ENCODE results near the gene SLC39A3. TPM values are rescaled to one million over a fixed set of nuclear protein-coding genes. Genes with fewer than 3 reads are reported as not detected.

The SLC39A3 gene
- total RNA-seq, 1 experiment from 2014 or later: 32.4 TPM

DNA sequence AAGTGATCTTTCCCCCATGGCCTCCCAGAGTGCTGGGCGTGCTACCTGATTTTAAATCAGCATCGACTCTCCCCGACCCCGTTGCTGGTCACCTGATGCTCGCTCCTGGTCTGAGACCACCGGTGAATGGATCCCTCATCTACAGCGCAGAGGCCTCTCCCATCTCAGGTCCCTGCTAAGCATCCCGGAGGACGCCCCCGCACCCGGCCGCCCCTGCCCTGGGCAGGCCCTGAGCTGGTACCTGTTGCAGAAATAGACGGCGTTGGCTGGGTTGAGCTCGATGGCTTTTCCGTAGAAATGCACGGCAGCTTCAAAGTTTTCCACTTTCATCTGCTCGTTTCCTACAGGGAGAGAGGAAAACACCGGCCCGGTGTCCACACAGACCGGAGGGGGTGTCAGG is 25.1 kb upstream of the SLC39A3 start:
- Histone ChIP-seq H3K4ac (ENCODE audit: low read depth, low read length) (no peak overlapping the region), H4K5ac (ENCODE audit: insufficient read length, low read depth, low read length) (no peak overlapping the region), H3K14ac (ENCODE audit: insufficient read depth, low read length) (no peak overlapping the region), H3T11ph (ENCODE audit: low read length) (no peak overlapping the region), H4K20me1 (ENCODE audit: control insufficient read depth, insufficient read depth, insufficient read length) (no peaks in the 10 kb centered on the region), H4K8ac (replicated peaks; ENCODE audit: insufficient read length, low read depth, low read length) (no peak overlapping the region), H3K18ac (ENCODE audit: insufficient read length, low read depth, low read length) (no peak overlapping the region), H3K79me2 (ENCODE audit: insufficient read depth, low read length) (peaks cover 3% of the 10 kb centered on the region; the same call in 1 of the 2 replicates), H3K4me2 (ENCODE audit: insufficient read depth, insufficient read length, low read length) (no peak overlapping the region), H2BK12ac (ENCODE audit: insufficient read length, low read depth, low read length) (no peak overlapping the region), H3K9ac (ENCODE audit: extremely low read depth, insufficient read length, low read length) (no peak overlapping the region), H2BK5ac (ENCODE audit: insufficient read length, low read length) (no peak overlapping the region), H3K27ac (ENCODE audit: insufficient read length, low read depth, low read length) (no peak overlapping the region), H2BK15ac (ENCODE audit: low read depth, low read length) (no peak overlapping the region), H3K4me1 (ENCODE audit: insufficient read depth, low read length) (no peaks in the 10 kb centered on the region), H3K79me1 (ENCODE audit: insufficient read depth, low read depth, low read length, poor library complexity, severe bottlenecking) (no peaks in the 10 kb centered on the region), H3K23ac (ENCODE audit: insufficient read length, low read depth, low read length) (no peak overlapping the region), H3K27me3 (ENCODE audit: insufficient read depth, low read length) (no peaks in the 10 kb centered on the region), H2BK120ac (ENCODE audit: low read depth, low read length, poor library complexity, severe bottlenecking) (no peak overlapping the region), H2BK20ac (ENCODE audit: low read depth, low read length, poor library complexity, severe bottlenecking) (no peak overlapping the region), H2AFZ (ENCODE audit: low read length) (no peak overlapping the region), H3K9me3 (ENCODE audit: control insufficient read depth, low read depth, low read length) (no peaks in the 10 kb centered on the region), H2AK5ac (ENCODE audit: insufficient read length, low read length) (no peak overlapping the region), H4K91ac (ENCODE audit: insufficient read length, low read depth, low read length) (no peak overlapping the region), H3K56ac (ENCODE audit: insufficient read length, low read depth, low read length) (no peak overlapping the region), H3K23me2 (ENCODE audit: insufficient read length, low read depth, low read length, poor library complexity, severe bottlenecking) (no peaks in the 10 kb centered on the region)
- H3K4me1 Mint-ChIP-seq: no peaks in the 10 kb centered on the region
- TF ChIP-seq, protein P1, sequence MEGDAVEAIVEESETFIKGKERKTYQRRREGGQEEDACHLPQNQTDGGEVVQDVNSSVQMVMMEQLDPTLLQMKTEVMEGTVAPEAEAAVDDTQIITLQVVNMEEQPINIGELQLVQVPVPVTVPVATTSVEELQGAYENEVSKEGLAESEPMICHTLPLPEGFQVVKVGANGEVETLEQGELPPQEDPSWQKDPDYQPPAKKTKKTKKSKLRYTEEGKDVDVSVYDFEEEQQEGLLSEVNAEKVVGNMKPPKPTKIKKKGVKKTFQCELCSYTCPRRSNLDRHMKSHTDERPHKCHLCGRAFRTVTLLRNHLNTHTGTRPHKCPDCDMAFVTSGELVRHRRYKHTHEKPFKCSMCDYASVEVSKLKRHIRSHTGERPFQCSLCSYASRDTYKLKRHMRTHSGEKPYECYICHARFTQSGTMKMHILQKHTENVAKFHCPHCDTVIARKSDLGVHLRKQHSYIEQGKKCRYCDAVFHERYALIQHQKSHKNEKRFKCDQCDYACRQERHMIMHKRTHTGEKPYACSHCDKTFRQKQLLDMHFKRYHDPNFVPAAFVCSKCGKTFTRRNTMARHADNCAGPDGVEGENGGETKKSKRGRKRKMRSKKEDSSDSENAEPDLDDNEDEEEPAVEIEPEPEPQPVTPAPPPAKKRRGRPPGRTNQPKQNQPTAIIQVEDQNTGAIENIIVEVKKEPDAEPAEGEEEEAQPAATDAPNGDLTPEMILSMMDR (conservative IDR thresholded peaks at IDR 0.05): no peak
- H3K9me3 Mint-ChIP-seq: no peaks in the 10 kb centered on the region
- H3K36me3 Mint-ChIP-seq (ENCODE audit: insufficient read depth in 1 of 3, low read depth in 3 of 3): peaks cover 12 to 61% (median 55%) of the 10 kb centered on the region in 3 experiments; a peak in 6 of 7 replicates
- no peak overlapping the region for H3K4me3 Mint-ChIP-seq
- DNase-seq: no peak
- no CpG with 5 or more reads among the region's 21 CpGs for WGBS (ENCODE audit: extremely low coverage, insufficient read length, low lambda C conversion rate)
- H3K27ac Mint-ChIP-seq: no peak overlapping the region
- no peaks in the 10 kb centered on the region for H3K27me3 Mint-ChIP-seq (ENCODE audit: low read depth)
